Measurements from ENCODE around the gene YJEFN3. TPM values are rescaled to one million over a fixed set of nuclear protein-coding genes. Genes with fewer than 3 reads are reported as not detected.

YJEFN3 gene
- total RNA-seq, 4 donors from 2014 or later: 0.45 to 1.4 (median 0.96) TPM

- peaks cover 0 to 58% (median 14%) of the 10 kb centered on the region in 3 donors for H3K4me1 ChIP-seq
- H3K4me3 ChIP-seq: peak within 1 kb of the TSS; percentile 63 to 82
- H3K36me3 ChIP-seq: peaks cover 0 to 19% of the 10 kb centered on the region in 2 donors
- H3K9me3 ChIP-seq: peaks cover 0 to 7% (median 0%) of the 10 kb centered on the region in 3 donors
- TF ChIP-seq POLR2AphosphoS5 (IDR thresholded peaks at IDR 0.05) (peak; percentile 100), CTCF (IDR thresholded peaks at IDR 0.05) (peak in 1 of 4 experiments; percentile 10), EP300 (IDR thresholded peaks at IDR 0.05) (no peak), POLR2A (IDR thresholded peaks at IDR 0.05) (peak; percentile 58 to 74)
- ATAC-seq: peak; percentile 93
- H3K27me3 ChIP-seq: no peaks in the 10 kb centered on the region
- H3K27ac ChIP-seq: peak within 1 kb of the TSS; percentile 43 to 91 (median 88)
- 0 to 2% methylated on average over 11 to 17 of the region's 61 CpGs for WGBS, 2 donors (ENCODE audit: low coverage in 1 of 2)
Measured at GRCh38 chr19:19515642-19516519, 12.8 kb upstream of the YJEFN3 start, which contains the start of gene NDUFA13. Gene NDUFA13, plus strand, starts transcription at chr19:19516225. Its CDS starts 14 bp downstream, at chr19:19516239.

- Histone ChIP-seq H3K4me3 (peak overlapping the region in 1 of 2 donors; percentile 82), H3K36me3 (peaks cover 0 to 23% of the 10 kb centered on the region in 2 donors), H3K27ac (no peak overlapping the region), H3K4me1 (peaks cover 0 to 58% (median 14%) of the 10 kb centered on the region in 3 donors), H3K27me3 (no peaks in the 10 kb centered on the region), H3K9me3 (peaks cover 0 to 7% (median 0%) of the 10 kb centered on the region in 3 donors)
- no peak for ATAC-seq
- 45 to 60% methylated on average over 3 to 7 of the region's 10 CpGs for WGBS, 2 donors (ENCODE audit: low coverage in 1 of 2)
- TF ChIP-seq POLR2AphosphoS5 (IDR thresholded peaks at IDR 0.05) (no peak), EP300 (IDR thresholded peaks at IDR 0.05) (no peak), POLR2A (IDR thresholded peaks at IDR 0.05) (no peak), CTCF (IDR thresholded peaks at IDR 0.05) (no peak)
Measured at GRCh38 chr19:19517235-19517619, 11.5 kb upstream of the YJEFN3 start.

DNA sequence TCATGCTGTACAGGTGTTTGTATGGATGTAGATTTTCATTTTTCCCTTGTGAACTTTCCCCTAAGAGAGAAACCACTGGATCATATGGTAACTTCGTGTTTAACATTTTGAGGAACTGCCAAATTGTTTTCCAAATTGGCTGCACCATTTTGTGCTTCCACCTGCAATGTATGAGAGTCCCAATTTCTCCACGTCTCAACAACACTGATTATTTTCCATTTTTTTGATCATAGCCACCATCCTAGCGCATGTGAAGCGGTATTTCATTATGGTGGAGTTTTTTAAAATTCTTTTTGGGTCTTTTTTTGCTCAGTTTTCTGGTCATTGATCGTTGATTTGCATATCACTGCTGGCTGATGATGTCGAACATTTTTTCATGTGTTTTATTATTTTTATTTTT, 7.7 kb upstream of the YJEFN3 start:
- no peak for ATAC-seq
- no peaks in the 10 kb centered on the region for H3K27me3 ChIP-seq
- WGBS, 2 donors (ENCODE audit: low coverage in 1 of 2): 20 to 77% methylated on average over 1 to 6 of the region's 6 CpGs
- H3K36me3 ChIP-seq: peaks cover 0 to 49% of the 10 kb centered on the region in 2 donors
- H3K4me3 ChIP-seq: no peak overlapping the region
- peaks cover 0 to 47% (median 9%) of the 10 kb centered on the region in 3 donors for H3K4me1 ChIP-seq
- no peak for TF ChIP-seq CTCF (IDR thresholded peaks at IDR 0.05)
- H3K9me3 ChIP-seq: no peaks in the 10 kb centered on the region
- no peak overlapping the region for H3K27ac ChIP-seq

GRCh38 chr19:19523177-19523576, 5.5 kb upstream of the YJEFN3 start:
- ATAC-seq: no peak
- 86 to 90% methylated on average over 2 to 3 of the region's 3 CpGs for WGBS, 2 donors (ENCODE audit: low coverage in 1 of 2)
- Histone ChIP-seq H3K9me3 (no peaks in the 10 kb centered on the region), H3K4me3 (no peak overlapping the region), H3K4me1 (peaks cover 0 to 42% (median 0%) of the 10 kb centered on the region in 3 donors), H3K36me3 (peaks cover 0 to 71% of the 10 kb centered on the region in 2 donors), H3K27ac (no peak overlapping the region), H3K27me3 (no peaks in the 10 kb centered on the region)
- TF ChIP-seq POLR2A (IDR thresholded peaks at IDR 0.05) (no peak), EP300 (IDR thresholded peaks at IDR 0.05) (no peak), CTCF (IDR thresholded peaks at IDR 0.05) (no peak), POLR2AphosphoS5 (IDR thresholded peaks at IDR 0.05) (no peak)

Data from gastroesophageal sphincter (tissue), 4 donors.